Activated CD4-positive, alpha-beta T cell treated with anti-CD3 and anti-CD28 coated beads, Interleukin-2, amount 50 U/mL, for 1 hour (primary cell): ENCODE data around the gene GINS2.

Experiments
- DNase-seq: peaks from one replicate; pipeline ENCODE4 v3.0.0-alpha.2; 2020

GINS2 gene

DNA sequence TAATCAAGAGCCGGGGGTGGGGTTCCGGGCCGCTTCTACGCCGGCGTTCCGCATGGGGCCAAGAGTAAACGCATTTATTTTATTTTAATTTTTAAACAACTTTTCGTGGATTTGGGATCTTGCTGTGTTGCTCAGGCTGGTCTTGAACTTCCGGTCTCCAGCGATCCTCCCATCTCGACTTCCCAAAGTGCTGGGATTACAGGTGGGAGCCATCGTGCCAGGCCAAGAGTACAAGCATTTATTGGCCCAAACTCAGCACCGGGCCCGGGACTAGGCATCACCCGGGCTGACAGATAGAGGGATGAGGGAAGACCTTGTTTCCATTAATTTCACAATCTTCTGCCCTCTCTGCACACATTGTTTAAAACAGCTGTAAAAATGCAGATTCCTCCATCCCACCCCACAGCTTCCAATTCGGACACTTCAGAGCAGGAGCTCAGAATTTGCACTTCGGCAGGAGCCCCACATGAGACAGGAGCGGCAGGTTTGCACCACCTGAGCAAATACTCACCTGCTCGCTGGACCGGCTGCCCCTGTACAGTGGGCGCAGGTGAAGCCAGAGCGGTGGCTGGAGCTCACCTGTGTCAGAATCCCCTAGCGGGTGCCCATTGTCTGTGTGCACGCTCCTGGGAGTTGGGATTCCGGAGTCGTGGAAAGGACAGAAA, 663 bp upstream of the GINS2 start:
- no peak for DNase-seq

- DNase-seq = no peak
These were observed 893 bp downstream of the GINS2 start for GRCh38 chr16:85687651-85688471.

DNA sequence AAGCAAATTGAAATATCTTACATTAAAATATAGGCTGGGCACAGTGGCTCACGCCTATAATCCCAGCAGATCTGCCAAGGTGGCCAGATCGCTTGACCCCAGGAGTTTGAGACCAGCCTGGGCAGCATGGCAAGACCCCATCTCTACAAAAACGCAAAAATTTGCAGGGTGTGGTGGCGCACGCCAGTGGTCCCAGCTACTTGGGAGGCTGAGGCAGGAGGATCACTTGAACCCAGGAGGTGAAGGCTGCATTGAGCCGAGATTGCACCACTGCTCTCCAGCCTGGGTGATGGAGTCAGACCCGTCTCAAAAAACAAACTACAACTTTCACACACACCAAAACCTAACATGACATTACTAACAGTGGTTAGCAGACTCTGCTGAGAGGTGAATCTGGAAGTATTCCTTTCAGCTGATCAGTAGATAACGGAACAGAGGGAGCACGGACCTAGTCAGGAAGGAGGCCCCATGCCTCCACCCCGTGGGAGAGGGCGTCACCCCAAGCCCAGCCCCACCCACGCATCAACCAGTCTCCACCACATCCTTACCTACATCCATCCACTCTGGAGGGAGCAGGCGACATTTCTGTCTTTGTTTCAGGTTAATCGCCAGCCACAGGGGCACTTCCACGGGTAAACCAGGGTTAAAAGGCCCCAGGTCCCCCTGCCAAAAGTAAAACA, 1.7 kb downstream of the GINS2 start:
- no peak for DNase-seq

GRCh38 chr16:85685251-85685650, 3.5 kb downstream of the GINS2 start:
- DNase-seq = no peak

DNA sequence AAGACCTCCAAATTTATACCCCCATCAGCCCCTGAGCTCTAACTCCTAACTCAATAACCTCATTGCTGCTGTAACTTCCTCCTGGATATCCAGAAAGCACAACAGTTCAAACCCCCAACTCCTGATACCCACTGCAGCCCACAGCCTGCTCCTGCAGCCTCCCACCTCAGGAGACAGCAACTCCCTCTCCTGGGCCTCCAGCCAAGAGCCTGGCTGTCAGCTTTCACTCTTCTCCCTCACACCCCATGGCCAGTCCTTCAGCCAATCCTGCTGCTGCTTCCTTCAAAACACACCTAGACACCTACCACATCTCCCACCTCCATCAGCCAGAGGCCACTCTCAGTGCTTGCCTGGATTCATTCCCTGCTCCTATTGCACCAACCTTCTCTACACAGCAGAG, 5.4 kb downstream of the GINS2 start:
- DNase-seq = no peak

DNA sequence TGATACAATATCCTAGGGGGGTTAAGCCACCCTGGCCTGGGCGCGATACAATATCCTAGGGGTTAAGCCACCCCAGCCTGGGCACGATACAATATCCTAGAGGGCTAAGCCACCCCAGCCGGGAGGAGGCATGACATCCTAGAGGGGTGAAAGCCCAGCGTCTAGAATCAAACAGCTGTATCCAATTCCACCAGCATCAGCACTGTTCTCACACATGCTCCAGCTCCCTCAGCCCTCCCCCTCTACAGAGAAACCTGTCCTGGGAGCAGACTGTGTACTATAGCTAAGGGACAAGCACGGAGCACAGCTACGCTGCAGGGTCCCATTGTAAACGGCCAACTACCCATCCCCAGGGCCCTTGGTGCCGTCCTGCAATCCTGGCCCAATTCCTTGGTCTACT, 6.2 kb downstream of the GINS2 start:
- no peak for DNase-seq

DNA sequence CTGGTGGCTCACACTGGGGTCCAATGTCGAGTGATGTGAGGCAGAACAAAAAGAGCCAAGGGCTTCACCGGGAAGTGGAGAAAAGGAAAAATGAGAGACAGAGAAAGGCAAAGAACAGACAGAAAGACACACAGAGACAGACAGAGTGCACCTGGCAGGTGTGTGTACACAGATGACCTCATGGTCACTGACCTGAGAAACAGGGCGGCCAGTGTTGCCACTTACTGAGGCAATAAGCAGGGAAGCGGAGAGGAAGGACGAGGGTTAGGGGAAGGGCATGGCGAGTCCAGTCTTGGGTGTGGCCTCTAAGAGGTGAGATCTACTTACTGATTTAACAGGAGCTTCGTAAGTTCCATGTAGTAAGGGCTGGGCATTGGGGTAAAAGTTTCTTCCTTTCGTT, 7.5 kb downstream of the GINS2 start:
- DNase-seq = no peak

- DNase-seq = no peak
These were observed 8.3 kb downstream of the GINS2 start for GRCh38 chr16:85680352-85680944.

DNA sequence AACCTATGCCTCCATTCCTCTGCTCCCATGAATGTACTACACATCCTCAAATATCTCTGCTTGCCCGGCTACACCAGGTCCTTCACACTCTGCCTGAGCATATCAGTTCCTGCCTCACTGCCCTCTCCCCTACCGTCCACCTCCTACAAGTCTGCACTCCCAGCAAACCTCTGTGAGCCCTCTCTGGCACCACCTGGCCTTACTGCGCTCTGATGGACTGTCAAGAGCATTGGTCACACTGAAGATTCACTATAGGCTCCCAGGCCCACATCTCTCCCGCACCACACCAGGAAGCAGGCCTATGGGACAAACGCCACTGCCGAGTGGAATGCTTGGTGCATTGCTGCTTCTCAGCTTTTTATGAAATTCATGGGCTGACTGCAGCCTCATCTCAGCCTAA, 8.9 kb downstream of the GINS2 start:
- no peak for DNase-seq

GRCh38 chr16:85678821-85679220, 9.9 kb downstream of the GINS2 start:
- no peak for DNase-seq

- no peak for DNase-seq
These were observed 10.7 kb downstream of the GINS2 start for GRCh38 chr16:85678016-85678415.

DNA sequence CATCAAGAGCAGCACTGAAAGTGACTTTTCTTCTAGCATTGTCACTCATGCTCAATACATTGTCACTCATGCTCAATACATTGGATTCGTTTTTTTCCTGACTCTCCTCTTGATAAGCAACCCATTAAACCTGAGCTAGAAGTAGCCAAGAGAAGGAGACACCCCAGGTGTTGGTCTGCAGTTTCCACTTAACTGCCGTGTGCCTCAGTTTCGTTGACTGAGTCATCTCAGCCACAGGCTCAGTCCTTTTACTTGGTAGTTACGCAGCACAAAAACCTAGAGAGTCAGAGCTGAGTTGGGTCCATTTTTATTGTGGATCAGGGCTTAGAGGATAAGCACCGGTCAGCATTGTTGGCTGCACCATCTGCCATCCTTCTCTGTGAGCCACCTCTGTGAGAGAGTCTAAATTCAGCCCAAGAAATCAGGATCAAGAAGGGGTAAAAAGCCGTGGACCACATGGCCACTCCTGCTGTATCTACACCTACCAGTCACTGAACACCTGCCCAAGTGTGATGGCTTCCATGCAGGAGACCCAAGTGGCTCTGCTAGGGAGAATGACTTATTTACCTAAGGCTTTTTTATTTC, 11.3 kb downstream of the GINS2 start:
- no peak for DNase-seq

- no peak for DNase-seq
These were observed 12.3 kb downstream of the GINS2 start for GRCh38 chr16:85676466-85676865.

GRCh38 chr16:85675251-85675874, 13.4 kb downstream of the GINS2 start:
- no peak for DNase-seq

GRCh38 chr16:85674828-85675227, 13.9 kb downstream of the GINS2 start:
- no peak for DNase-seq

DNA sequence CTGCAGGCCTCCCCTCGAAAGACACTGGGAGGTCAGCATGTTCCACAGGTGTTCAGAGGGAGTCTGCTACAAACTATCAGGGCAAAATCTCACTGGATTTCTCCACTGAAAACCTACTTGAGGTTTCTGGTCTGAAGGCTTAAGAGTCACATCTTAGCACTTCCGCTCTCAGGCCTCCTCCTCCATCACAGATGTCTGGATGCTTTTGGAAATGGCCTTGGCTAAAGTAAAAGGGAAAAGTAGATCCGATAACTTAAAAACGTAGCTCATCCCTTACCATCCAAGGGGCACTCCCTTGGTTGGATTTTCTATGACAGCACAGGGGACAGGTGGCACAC, 14.4 kb downstream of the GINS2 start:
- DNase-seq = no peak

DNA sequence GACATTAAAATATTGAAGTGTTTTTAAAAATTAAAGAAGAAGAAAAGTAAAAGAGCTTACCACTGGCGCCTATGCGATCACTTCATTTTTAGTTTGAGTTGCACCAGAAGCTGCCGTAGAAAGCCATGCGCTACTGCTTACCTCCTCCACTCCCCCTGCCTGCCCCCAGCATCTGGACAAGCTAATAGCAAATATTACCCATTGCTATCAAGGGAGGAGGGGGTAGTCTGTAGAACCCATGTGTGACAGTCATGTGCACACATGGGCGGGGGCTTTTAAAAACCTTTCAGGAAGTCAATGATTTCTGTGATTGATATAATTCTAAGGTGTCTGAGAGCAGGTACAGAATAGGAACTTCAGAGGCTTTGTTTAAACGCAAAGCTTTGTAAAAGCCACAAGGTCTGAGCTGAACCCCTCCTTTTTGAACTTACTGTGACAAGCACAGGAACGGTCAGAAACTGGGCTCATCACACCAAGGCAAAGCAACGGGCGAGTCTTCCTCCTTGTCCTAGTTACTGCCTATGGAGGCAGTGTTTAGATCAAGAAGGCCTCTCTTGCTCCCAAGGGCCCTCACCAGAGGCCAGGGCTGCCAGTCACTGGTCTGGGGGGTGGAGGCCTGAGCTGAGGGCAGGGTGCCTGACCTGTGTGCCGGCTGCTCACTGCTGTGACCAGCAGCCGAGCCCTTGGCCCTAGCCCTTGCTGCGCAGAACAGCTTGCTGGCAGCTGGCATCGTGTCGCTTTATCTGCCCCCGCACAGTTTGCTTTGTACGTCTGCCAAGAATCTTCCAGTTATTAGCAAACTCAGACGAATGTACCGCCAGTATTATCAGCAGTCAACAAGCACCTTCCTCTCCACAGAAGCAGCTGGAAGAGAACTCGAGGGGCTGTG, 15.0 kb downstream of the GINS2 start:
- DNase-seq = no peak

- no peak for DNase-seq
These were observed 17.9 kb downstream of the GINS2 start for GRCh38 chr16:85670840-85671239.

GRCh38 chr16:85668676-85669424, 19.9 kb downstream of the GINS2 start:
- no peak for DNase-seq

- DNase-seq = no peak
These were observed 20.8 kb downstream of the GINS2 start for GRCh38 chr16:85667841-85668413.

GRCh38 chr16:85667261-85667660, 21.5 kb downstream of the GINS2 start:
- no peak for DNase-seq
